HG02610 (cell line): ENCODE data around the gene RARA.

ENCODE experiments used
- ATAC-seq: cut with Tn5 transposase; IDR thresholded peaks from one replicate; pipeline ENCODE4 v1.9.1; 2021; ENCODE audit warnings: mild to moderate bottlenecking, moderate library complexity; ENCODE audit not compliant: unreplicated experiment

RARA gene

DNA sequence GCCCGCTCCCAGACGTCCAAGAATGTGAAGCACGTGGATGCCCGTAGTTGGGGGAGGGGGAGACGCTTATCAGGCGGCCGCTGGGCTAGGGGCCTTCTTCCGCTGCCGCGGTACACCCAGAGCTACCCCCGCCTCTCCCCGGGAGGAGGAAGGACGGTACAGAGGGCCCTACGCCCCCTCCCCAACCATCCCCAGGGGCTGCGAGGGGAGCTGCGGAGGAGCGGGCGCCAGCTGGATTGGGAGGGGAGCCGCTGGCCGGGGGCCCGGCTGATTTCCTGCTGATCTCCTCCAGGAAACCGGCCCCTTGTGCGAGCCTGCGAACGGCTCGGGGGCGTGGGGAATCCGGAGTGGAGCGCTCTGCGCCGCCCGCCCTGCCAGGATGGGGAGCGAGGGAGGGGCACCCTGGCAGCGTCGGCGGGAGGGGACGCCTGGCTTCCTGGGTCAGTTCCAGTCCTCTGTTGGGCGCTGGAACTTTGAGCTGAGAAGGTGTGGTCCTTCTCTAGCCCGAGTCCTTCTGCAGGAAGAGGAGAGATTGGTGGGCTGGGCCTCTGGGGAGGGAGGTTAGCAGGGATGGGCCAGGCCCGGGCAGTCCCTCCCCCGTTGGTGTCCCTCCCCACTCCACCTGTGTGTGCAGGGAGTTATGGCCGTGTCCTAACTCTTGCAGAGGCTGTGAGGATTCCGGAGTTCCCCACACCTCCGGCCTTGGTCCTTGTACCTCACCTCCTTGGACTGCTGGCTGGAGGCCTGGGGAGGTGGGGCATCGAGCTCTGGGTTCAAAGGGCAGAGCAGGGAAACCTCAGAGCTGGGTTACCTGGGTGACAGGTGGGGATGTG, 36.4 kb downstream of the RARA start:
- ATAC-seq = no peak

DNA sequence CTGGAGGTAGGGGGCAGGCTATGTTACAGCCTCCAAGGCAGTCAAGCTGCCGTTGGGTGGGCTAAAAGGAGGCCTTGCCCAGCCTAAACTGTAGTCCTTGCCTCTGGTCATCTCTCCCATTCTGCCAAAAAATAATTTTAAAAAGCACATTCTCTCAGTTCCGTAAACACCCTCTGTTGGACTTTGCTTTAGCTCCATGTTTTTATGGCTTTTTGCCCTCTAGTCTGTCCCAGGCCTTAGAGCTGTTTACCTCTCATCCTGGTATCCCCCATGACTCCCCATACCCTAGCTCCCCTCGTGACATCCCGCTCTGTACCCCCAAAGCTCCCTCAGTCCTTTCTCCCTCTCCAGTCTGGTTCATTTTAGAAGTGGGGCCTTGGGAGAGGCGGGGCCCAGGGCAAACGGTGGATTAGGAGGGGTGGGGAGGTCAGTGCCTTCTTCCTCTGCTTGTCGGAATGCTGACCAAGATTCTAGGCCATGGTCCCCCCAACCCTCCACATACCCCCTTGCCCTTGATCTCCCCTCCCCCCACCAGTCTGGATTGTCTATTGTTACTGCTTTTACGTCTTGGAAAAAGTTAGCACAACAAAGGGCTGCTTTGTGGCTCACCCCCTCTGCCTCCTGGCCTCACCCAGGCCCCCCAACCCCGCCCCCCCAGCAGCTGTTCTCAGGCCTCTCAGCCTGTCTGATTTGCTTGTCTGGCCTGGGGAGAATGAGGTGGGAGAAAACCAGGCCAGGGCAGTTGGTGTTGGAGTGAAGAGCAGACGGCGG, 37.2 kb downstream of the RARA start:
- no peak for ATAC-seq

DNA sequence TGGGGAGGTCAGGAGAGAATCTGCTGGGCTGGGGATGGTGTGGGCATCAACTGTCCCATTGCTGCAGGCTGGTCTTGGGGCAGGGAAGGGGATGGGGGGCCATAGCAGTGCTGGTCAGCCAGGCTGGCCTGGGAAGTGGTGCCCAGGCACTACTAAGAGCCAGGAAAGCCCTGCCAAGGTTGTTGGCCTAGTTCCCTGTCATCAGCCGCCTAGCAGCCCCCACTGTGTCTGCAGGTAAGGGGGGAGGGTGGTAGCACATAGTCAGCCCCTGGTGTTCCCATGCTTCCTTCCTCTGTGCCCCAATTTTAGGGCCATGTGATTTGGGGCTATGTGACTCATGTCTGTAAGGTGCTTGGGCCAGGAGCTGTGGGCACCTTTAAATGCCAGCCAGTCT, 37.8 kb downstream of the RARA start:
- ATAC-seq = no peak

DNA sequence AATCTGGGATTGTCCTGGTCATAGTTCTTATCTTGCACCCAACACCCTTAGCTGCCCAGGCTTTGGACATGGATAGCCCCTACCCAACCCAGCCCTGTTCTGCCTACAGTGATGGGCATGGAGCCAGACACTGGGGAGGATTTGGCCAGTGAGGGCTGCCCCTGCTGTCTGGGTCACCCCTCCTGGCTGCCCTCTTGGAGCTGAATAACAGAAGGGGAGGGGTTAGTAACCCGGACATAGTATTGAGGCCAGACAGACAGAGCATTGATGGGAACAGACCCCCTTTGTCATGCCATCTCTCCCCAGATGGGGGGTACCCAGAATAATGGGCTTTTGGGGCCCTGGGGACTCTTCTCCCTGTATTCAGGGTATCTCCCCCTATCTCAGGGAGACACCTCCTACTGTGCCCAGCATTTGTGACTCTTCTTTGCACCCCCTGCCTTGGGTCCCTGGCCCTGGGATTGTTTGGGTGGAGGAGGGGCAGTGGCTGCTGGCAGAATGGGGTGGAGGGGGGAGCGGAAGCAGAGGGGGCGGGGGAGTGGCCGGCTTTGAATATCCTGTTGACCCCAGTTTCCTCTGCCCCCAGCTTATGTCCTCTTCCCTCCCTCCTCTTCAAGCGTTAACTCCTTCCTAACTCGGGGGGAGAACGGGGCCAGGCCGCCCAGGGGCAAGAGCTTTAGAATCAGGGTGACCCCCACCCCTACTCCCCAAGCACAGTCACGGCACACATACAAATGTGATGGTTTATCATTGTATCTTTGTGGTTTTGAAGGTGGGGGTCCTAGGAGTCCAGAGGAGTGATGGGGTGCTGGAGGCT, 38.5 kb downstream of the RARA start:
- no peak for ATAC-seq

DNA sequence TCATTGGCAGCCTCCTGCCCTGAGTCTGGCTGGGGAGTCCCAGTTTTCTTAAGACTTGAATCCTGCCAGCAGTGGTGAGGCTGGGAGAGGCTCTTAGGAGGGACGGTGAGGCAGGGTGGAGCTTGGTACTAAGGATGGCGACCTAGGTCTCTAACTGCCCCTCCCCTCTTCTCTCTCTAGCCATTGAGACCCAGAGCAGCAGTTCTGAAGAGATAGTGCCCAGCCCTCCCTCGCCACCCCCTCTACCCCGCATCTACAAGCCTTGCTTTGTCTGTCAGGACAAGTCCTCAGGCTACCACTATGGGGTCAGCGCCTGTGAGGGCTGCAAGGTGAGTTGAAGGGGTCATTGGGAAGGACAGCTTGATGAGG, 39.1 kb downstream of the RARA start:
- no peak for ATAC-seq

DNA sequence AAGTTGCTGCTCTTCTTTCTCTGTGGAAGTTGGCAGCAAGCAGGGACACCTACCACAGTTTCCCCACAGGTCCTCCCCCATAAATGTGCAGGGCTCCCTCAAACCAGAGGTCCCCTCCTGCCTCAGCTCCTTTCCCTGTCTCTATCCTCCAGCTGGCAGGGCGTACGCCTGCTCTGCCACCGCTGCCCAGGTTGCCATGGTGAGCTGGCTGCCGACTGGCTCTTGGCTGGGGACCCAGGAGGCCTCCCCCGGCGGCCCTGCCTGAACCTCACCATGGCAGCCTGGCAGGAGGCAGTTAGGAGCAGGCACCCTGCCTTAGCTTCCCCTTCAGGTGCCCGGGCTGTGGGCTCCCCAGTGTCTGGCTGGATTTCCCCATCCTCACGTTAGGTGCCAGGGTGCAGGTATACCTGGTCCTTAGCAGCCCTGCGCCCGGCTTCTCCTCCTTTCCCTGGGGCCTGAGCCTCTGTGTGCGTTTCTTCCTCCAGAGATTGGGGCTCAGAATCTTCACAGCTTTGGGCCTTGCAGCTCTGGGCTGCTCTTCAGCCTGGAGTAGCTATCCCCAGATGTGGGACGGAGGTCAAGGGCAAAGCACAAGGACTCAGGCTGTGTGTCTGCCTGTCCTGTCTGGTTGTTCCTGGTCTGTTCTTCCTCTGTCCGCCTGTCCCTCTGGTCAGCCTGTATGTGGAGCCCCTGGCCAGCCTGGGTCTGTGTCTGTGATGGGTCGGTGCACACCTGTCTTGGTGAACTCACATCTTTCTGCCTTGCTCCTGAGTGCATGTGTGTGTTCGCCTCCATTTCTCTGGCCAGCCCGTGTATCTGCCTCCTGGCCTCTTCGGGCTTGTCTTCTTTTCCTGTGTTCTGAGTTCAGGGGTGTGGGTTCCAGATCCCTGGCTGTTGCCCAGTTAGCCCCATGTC, 39.8 kb downstream of the RARA start:
- no peak for ATAC-seq

DNA sequence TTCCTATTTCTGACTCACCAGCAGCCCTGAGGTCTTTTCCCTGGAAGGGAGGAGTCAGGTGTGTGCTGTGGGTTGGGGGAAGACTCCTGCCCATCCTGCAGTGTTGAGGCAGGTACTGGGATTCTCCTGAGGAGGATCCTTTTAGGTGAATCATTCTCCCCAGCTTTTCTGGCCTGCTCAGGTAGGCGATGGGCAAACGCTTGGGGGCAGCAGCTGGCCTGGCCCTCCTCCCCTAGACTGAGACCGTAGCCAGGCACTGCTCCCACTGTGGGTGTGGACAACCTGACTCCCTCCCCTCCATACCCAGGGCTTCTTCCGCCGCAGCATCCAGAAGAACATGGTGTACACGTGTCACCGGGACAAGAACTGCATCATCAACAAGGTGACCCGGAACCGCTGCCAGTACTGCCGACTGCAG, 40.5 kb downstream of the RARA start:
- ATAC-seq = no peak

DNA sequence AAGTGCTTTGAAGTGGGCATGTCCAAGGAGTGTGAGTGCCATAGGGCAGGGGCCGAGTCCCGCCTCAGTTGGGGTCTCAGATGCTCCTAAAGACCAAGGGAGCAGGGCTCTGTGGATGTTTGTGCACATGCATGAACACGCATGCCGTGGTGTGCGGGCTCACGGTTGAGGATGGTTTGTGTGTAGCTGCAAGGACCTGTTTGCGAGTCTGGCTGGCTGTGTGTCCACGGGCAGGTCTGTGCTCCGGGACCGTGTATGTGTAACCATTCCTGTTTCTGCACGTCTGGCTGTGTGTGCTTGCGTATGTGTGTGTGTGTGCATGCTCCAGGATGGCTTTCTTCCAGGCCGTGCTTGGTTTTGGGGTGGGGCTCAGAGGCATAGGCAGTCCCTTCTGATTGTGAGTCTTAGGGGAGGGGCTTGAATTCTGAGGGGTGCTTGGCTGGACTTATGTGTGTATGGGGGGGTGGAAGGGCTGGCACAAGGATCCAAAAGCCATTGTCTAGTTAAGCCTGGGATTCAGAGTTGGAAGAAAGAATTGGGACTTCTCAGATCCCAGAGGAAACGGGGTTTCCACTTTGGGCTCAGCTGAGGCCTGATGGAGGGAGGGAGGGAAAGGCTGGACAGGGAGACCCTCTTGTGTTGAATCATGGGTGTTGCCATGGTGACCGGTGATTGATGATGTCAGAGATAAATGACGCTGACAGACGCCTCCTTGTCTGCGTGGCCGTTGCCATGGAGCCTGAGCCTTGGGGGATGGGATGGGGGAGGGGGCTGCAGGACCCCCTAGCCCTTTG, 41.1 kb downstream of the RARA start:
- no peak for ATAC-seq

DNA sequence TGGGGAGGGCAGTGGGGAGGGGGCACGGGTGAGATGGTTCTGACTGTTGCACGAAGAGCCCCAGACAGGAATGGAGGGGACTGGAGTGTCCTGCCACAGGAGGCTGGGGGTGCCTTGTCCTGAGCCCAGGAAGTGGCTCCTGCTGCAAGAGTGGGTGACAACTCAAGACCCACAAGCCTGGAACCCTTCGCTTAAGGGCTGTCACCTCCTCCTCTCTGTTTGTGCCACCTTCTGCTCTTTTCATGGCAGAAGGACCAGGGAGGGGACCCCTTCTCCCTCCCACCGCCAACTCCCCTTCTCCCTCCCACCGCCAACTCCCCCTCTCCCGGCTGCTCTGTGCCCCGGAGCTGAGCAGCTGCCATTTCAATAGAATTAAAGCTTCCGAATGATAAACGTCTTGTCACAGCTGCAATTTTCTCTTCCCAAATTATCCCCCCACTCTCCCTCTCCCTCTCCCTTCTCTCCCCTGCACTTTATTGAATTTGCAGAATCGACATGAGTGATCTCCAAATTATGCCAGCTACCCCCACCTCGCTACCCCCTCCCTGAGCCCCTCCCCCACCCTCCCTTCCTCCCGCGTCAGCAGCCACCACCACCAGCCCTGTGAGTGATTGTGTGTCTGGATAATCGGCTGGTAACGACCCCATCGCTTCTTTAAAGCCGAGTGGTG, 41.8 kb downstream of the RARA start:
- no peak for ATAC-seq

DNA sequence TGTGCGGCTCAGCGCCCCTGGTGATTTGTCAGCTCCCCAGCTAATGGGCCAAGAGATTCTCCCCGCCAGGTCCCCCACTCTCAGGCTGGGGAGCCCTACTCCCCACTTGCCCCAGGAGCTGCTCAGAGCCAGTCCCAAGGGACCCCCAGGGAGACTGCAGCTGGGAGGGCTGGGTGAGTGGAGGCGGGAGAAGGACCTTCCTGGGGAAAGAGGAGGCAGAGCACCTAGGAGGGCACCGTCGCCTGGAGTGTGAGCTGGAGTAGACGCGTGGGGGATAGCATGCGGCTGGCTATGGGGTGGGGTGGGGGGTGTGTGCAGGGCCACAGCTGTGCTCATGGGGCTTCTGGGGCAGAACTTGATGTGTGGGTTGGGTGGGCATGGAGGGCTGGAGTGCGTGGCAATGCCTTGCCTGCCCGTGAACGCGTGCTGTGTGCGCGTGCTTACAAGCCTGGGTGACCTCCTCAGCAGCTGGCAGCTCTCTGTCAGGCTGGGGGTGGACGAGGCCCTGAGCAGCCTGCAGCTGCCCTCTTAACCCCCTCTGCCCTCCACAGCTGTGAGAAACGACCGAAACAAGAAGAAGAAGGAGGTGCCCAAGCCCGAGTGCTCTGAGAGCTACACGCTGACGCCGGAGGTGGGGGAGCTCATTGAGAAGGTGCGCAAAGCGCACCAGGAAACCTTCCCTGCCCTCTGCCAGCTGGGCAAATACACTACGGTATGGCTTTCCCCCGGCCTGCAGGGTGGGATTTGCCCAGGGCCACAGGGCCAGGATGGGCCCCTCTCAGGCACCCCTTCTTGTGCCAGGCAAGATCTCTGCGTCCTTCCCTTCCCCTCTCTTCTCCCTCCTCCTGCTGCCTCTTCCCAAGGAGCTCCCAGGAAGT, 42.6 kb downstream of the RARA start:
- ATAC-seq = no peak

DNA sequence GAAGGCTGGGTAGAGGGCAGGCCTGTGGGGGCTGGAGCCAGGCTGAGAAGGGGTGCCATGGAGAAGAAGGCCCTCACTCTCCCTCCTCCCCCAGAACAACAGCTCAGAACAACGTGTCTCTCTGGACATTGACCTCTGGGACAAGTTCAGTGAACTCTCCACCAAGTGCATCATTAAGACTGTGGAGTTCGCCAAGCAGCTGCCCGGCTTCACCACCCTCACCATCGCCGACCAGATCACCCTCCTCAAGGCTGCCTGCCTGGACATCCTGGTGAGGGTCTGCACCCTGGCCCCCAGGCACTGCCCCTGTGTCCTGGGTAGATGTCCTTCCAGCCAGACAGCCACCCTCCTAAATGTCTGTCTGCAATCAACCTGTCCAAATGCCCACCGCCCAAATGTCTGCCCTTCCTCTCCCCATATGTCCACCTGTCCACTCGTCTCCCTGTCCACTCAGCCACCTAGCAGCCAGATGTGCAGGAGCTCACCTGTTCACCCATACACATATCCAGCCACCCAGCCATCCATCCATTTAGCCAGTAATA, 43.3 kb downstream of the RARA start:
- ATAC-seq = no peak

DNA sequence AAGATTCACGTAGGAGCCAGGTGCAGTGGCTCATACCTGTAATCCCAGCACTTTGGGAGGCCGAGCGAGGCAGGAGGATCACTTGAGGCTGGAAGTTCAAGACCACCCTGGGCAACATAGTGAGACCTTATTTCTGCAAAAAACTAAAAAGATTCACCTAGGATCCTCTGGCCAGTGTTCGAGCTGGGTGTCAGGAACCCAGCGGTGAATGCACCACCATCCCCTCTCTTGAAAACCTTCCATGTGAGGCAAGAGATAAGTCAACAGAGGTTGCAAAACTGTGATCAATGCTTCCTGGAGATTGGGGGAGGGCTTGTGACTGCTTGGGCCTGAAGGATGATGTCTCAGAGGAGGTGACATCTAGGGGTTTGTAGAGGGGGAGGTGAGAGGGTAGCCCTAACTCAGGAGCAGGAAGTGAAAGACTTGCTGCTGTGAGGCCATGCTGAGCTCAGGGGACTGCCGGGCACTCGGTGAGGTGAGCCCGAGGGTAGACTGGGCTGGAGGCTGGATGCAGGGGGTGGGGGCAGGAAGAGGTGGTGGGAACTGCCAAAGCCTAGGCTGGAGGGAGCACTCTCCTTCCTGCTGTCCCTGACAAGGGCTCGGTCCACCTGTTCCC, 43.9 kb downstream of the RARA start:
- no peak for ATAC-seq

DNA sequence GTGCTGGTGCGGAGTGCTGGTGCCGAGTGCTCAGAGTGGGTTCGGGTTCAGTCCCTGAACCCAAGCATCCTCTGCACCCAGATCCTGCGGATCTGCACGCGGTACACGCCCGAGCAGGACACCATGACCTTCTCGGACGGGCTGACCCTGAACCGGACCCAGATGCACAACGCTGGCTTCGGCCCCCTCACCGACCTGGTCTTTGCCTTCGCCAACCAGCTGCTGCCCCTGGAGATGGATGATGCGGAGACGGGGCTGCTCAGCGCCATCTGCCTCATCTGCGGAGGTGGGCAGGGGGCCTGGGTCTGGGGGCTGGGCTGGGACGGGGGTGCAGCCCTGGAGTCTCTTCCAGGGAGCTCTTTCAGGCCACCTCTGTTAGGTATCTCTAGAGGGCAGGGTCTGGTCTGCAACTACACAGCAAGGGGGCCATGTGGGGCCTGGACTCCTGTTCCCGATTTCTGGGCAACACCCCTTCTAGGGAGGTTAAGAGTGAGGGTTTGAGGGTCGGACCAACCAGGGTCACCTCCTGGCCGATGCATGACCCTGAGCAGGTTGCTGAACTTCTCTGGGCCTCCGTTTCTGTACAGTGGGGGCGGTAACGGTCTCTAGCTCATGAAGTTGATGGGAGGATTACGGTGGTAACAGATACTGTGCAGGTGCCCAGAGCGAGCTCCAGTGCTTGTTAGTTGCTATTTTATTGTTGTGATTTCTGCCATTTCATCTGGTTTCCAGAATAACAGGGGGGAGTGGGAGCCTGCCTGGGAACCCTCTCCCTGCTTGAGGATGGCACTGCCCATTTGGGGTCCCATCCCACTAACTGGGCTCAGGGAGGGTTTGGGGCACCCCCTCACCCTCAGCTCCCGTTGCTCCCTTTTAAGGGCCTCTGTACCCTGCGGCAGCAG, 45.5 kb downstream of the RARA start:
- ATAC-seq = no peak

DNA sequence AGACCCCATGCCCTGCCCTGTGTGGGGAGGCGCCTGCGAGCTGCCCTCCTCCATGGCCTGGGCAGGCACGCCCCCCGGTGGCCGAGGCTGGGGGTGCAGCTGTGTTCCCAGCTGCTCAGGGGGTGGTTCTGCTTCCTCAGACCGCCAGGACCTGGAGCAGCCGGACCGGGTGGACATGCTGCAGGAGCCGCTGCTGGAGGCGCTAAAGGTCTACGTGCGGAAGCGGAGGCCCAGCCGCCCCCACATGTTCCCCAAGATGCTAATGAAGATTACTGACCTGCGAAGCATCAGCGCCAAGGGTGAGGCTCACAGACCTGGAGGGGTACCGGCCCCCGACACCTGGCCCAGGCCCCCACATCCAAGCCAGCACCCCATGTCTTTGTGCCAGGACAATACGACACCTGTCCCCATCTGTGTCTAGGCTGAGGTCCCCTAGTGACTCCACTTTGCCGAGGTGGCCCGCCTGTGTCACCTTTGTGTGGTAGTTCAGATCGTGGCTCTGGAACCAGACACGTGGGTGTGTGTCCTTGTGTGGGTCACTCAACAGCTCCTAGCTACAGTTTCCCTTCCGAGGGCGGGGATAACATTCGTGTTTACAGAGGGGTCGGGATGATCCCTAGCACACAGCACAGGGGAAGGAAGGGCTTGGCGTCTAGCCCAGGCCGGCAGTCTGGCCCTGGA, 46.3 kb downstream of the RARA start:
- ATAC-seq = no peak

DNA sequence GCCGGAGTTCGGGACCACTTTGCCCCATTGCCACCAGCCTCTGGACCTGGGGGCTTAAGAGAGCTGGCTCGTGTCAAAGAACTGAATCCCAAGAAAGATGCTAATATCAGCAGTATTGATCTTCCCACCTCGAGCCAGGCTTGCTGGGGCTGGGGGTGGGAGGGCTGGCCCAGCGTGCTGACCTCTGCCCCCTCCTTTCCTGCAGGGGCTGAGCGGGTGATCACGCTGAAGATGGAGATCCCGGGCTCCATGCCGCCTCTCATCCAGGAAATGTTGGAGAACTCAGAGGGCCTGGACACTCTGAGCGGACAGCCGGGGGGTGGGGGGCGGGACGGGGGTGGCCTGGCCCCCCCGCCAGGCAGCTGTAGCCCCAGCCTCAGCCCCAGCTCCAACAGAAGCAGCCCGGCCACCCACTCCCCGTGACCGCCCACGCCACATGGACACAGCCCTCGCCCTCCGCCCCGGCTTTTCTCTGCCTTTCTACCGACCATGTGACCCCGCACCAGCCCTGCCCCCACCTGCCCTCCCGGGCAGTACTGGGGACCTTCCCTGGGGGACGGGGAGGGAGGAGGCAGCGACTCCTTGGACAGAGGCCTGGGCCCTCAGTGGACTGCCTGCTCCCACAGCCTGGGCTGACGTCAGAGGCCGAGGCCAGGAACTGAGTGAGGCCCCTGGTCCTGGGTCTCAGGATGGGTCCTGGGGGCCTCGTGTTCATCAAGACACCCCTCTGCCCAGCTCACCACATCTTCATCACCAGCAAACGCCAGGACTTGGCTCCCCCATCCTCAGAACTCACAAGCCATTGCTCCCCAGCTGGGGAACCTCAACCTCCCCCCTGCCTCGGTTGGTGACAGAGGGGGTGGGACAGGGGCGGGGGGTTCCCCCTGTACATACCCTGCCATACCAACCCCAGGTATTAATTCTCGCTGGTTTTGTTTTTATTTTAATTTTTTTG, 47.1 kb downstream of the RARA start:
- no peak for ATAC-seq
